Activated gamma-delta T cell (primary cell): ENCODE data around the gene DNAH14.
"Not testable (repeated sequence)": the region's sequence is repeated elsewhere in the genome, so short reads cannot be mapped to it uniquely, and the experiment has no call there.

Experiments used
- DNase-seq: peaks from one replicate; lab custom pipeline; 2025; lab: John Stamatoyannopoulos, UW

DNAH14 gene

DNA sequence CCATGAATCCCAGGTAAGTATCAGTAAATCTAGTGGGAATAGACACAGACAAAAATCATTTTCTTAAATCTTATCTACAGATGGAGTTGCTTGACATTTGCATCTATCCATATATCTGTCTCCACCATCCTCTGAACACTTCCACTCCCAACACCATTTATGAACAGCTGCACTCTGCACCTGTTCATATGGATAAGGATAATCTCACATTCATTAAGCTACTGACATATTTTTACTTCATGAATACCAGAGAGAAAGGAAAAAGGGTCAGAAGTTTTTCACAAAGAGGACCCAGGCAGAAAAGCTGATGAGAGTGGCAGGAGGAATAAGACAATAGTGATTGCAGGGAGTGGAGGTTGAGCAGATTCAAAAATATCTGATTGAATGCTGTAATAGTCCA is 222.6 kb downstream of the DNAH14 start:
- DNase-seq: no peak

DNA sequence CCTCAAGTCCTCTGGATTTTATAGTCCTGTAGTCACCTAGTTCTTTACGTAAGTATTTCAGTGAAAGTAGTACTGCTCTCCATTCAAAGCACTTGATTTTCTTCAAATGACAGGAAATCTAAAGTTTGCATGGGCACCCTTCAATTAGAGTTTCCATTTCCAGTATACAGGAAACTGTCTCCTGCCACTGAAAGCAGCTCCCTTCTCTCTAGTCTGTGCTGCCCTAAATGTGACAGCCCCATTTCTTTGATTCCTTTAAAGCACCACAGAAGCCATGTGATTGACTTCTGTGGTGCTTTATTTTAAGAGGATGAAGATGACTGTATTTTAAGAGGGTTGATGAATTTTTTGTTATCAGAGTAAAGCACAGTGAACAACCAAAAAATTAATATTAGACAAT is 226.1 kb downstream of the DNAH14 start:
- DNase-seq: no peak

DNA sequence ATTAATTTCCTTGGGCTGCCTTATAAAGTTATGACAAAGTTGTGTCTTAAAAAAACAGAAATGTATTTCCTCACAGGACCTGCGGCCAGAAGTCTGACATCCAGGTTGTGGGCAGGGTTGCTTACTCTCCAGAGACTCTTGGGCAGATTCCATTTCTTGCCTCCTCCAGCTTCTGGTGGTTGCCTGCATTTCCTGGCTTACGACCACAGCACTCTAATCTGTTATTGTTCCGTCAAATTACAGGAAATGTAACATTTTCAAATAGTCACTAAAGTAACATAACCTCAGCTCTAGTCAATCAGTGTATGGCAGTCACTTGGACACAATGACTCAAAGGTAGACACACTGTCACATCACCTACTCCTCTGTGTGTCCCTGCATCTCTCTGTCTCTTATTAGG is 226.8 kb downstream of the DNAH14 start:
- no peak for DNase-seq

DNA sequence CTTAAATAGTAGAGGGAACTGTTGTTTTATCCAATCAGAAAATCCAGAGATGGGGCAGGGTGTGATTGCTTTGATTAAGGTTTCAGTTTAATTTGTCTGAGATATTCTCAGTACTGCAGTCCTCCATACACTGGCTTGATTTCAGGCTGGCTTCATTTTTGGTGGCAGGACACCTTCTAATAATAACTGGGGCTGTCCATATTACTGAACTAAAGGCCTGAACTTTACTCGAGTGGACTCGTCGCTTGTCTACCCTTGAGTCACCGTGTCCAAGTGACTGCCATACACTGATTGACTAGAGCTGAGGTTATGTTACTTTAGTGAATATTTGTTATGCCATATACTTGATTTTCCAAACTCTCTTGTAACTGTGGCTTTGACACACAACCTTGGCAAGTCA is 228.8 kb downstream of the DNAH14 start:
- no peak for DNase-seq

DNA sequence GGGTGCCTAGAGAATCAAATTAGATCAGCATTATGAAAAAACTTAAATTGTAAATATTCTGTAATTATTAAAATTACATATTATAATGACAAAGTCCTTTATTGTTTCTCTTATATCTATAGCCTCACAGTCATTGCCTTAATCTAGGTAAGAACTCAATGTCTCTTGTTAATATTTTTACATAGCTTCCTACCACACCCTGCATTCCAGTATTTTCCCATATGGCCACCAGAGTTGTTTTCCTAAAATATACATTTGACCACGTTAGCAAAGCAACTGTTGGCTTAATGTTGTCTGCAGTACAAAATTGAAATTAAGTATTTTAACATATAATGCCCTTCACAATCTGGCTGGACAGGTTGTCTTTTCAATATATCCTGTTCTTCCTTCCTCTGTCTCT is 230.3 kb downstream of the DNAH14 start:
- DNase-seq: no peak

DNA sequence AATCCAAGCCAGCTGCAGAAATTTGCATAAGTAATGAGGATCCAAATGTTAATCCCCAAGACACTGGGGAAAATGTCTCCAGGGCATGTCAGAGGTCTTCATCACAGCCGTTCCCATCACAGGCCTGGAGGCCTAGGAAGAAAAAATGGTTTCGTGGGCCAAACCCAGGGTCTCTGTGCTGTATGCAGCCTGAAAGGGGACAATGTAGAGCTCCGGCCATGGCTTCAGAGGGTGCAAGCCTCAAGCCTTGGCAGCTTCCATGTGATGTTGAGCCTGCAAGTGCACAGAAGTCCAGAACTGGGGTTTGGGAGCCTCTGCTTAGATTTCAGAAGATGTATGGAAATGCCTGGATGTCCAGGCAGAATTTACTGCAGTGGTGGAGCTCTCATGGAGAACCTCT is 247.9 kb downstream of the DNAH14 start:
- DNase-seq: not testable (repeated sequence)

DNA sequence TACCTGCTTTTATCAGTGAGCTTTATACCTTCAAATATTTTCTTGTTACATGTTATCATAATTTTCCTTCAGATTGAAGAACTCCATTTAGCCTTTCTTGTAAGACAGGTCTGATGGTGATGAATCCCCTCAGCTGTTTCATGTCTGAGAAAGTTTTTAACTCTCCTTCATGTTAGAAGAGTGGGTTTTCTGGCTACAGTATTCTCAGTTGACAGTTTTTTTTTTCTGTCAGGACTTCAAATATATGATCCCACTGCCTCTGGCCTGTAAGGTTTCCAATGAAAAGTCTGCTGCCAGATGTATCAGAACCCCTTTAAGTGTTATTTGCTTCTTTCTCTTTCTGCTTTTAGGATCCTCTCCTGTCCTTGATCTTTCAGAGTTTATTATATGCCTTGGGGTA is 250.2 kb downstream of the DNAH14 start:
- DNase-seq: no peak

DNA sequence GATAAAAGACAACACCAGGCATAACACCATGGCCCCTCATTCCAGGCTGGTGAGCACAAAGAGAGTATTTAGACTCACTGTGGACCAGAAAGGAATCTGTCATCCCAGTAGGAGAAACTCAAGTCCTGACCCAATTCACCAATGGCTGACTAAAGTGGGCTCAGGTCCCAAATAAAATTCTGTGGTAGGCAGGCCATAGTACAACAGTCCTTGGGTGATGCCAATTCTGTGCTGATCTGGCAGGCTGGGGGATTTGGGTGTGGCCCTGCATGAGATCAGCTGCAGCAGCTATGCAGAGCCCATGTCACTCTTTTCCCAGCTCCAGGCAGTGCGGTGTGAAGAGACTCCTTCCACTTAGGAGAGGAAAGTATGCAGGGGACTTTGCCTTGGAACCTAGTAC is 253.2 kb downstream of the DNAH14 start:
- DNase-seq: no peak

DNA sequence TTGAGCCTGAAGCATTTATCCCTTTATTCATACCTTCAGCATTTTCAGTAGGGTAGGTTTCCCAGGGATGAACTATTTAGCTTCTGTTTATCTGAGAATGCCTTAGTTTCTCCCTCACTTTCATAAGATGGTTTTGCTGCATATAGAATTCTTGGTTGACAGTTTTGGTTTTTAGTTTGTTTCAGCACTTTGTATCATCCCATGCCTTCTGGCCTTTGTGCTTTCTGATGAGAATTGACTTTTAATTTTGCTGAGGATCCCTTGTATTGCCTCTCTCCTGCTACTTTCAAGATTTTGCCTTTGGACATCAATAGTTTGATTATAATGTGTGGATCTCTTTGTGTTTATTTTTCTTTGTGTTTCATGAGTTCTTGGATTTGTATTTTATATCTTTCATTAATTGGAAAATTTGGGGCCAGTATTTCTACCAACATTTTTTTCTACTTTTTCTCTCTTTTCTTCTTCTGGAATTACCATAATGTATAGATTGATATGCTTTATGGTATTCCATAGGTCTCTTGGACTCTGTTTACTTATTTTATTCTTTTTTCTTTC is 261.8 kb downstream of the DNAH14 start:
- DNase-seq: no peak

DNA sequence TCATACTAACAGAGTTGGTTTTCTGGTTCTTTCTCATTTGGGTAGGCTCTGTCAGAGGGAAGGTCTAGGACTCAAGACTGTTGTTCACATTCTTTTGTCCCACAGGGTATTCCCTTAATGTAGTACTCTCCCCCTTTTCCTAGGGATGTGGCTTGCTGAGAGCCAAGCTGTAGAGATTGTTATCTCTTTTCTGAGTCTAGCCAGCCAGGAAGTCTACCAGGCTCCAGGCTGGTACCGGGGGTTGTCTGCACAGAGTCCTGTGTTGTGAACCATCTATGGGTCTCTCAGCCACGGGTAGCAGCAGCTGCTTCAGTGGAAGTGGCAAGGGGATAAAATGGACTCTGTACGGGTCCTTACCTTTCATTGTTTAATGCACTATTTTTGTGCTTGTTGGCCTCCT is 272.0 kb downstream of the DNAH14 start:
- DNase-seq: no peak

DNA sequence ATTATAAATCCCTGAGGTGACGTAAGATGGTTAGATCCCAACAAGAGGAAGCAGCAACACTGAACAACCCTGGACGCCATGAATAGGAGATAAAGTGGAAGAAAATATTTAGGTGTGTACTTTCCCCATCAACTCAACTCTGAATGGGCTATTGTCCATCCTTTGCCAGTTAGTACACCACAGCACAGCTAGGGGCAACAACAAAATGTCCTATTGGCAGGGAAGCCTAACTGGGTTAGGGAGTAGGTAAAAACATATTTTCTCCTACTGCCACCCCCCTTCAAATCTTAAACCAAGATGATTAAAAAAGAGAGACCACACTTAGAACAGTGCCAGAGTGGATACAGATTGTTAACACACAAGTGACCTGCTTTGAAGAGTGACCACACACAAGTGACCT is 278.3 kb downstream of the DNAH14 start:
- no peak for DNase-seq

DNA sequence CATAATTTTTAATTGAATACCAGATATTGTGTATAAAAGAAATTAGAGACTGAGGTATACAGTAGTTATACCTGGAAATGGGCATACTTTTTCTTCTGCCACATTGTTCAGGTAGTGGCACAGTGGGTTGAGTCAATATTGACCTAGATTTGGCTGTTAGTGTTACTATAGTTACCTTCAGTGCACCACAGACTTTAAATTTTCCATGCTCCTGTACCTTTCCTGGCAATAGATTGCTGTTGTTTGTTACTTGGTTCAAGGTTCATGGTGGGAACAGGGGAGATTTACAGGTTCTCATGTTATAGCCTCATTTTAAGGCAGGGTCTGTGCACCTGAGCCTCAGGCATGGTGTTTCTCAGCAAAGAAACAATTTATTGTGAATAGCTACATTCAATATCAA is 279.7 kb downstream of the DNAH14 start:
- DNase-seq: no peak

DNA sequence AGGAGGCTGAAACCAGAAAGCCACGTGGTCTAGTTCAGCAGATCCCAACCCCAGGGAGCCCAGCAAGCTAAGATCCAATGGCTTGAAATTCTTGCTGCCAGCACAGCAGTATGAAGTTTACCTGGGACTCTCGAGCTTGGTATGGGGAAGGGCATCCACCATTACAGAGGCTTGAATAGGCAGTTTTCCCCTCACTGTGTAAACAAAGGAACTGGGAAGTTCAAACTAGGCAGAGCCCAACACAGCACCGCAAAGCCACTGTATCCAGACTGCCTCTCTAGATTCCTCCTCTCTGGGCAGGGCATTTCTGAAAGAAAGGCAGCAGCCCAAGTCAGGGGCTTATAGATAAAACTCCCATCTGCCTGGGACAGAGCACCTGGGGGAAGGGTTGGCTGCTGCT is 280.7 kb downstream of the DNAH14 start:
- DNase-seq: not testable (repeated sequence)

DNA sequence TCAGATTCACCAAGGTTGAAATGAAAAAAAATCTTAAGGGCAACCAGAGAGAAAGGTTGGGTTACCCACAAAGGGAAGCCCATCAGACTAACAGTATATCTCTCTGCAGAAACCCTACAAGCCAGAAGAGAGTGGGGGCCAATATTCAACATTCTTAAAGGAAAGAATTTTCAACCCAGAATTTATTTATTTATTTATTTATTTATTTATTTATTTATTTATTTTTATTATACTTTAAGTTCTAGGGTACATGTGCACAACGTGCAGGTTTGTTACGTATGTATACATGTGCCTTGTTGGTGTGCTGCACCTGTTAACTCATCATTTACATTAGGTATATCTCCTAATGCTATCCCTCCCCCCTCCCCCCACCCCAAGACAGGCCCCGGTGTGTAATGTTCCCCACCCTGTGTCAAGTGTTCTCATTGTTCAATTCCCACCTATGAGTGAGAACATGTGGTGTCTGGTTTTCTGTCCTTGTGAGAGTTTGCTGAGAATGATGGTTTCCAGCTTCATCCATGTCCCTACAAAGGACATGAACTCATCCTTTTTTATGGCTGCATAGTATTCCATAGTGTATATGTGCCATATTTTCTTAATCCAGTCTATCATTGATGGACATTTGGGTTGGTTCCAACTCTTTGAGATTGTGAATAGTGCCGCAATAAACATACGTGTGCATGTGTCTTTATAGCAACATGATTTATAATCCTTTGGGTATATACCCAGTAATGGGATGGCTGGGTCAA is 282.4 kb downstream of the DNAH14 start:
- not testable (repeated sequence) for DNase-seq

DNA sequence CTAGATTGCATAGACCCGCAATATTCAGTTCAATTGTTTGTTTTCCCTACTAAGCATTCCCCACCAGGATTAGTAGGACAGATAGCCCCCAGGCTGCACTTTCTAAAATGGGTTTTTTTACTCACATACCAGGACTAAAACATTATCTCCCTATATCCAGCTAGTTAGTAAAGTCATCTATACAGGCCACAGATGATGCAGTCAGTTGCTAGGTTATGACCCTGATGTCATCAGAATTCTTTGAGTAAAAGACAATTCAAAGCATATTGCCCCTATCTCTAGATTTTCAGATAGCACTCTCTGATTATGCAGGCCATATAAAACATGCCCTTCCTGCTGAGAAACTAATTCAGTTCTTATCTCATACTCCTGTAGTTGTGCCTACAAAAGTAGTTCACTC is 294.8 kb downstream of the DNAH14 start:
- no peak for DNase-seq

DNA sequence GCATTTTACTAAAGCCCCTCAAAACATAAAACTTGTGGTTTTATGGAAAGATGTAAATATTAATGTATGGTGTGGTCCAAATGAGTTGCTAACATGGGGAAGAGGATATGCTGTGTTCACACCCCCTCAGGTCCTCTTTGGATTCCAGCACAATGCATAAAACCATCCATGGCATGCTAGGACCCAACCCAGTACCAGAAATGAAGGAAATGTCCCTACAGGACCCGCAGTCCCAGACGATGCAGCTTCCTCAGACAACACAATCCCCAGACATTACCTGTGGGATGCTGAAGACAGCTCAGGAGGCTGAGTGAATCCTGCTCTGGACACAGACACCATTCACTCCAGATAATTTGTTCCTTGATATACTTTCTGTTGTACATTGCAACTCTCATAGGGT is 296.2 kb downstream of the DNAH14 start:
- no peak for DNase-seq

DNA sequence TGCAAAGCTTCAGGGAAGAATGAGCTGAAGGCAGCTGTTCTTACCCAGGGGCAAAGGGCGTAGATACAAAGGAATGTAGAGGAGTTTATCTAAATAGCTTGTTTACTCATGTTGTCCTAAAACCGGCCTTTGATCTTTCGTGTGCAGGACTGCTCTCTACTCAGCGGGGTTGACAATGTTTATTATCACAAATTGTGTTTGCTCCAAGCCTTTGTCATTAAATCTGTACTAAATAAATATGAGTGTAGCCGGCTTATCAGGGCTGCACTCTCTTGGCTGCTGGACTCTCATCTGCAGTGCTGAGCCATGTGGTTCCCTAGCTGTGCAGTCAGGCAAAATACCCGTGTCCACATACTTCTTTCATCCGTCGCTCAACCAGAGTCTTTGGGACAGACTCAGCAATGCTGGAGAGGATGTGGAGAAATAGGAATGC is 299.4 kb downstream of the DNAH14 start:
- DNase-seq: no peak

DNA sequence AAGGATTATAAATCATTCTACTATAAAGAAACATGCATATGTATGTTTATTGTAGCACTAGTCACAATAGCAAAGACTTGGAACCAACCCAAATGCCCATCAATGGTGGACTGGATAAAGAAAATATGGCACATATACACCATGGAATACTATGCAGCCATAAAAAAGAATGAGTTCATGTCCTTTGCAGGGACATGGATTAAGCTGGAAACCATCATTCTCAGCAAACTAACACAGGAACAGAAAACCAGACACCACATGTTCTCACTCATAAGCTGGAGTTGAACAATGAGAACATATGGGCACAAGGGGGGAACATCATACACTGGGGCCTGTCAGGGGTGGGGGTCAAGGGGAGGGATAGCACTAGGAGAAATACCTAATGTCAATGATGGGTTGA is 300.0 kb downstream of the DNAH14 start:
- DNase-seq: not testable (repeated sequence)

DNA sequence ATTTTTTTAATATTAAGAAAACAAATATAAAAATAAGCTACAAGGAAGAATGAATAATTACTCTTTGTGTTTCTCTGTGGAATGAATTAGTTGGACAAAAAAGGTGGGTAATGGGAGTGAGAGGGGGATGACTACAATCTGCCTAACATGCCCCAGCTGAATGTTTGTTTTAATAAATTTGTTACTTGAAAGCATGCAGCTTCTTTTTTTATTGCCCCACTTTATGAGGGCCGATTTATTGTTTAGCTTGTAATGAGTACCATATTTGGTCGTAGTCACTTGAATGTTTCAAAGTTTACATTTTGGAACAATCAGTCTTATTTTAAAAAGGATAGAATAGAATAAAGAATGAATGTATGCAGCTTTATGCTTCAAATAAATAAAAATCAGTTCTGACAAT is 301.0 kb downstream of the DNAH14 start:
- DNase-seq: no peak

DNA sequence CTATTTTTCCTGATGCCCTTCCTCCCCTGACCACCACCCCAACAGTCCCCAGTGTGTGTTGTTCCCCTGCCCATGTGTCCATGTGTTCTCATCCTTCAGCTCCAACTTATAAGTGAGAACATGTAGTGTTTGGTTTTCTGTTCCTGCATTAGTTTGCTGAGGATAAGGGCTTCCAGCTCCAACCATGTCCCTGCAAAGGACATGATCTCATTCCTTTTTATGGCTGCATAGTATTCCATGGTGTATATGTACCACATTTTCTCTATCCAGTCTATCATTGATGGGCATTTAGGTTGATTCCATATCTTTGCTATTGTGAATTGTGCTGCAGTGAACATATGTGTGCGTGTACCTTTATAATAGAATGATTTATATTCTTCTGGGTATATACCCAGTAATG is 303.5 kb downstream of the DNAH14 start:
- not testable (repeated sequence) for DNase-seq

DNA sequence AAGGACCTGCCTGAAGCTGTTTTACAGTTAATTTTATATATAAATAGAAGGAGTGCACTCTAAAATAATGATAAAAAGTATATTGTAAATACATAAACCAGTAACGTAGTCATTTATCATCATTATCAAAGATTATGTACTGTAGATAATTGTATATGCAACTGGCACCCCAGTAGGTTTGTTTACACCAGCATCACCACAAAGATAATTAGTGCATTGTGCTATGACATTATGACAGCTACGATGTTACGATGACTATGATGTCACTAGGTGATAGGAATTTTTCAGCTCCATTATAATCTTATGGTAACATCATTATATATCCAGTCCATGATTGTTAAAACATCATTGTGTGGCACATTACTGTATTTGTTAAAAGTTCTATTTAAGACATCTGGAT is 313.1 kb downstream of the DNAH14 start:
- no peak for DNase-seq

DNA sequence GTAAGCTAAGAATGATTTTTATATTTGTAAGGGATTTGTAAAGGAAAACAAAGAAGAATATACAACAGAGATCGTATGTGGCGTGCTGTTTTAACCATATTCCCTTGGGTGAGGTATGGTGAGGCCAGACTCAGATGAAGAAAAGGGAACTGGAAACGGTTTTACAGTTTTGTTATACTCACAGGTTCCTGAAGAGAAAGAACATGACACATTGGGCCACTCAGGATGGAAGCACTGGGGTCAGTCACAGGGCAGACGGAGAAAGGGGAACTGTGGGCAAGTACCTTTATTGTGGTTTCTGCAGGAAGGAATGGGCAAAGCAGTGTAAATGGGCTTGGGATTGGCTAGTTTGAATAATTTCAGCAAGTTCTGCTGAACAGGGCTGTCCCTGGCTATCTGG is 321.0 kb downstream of the DNAH14 start:
- DNase-seq: no peak

DNA sequence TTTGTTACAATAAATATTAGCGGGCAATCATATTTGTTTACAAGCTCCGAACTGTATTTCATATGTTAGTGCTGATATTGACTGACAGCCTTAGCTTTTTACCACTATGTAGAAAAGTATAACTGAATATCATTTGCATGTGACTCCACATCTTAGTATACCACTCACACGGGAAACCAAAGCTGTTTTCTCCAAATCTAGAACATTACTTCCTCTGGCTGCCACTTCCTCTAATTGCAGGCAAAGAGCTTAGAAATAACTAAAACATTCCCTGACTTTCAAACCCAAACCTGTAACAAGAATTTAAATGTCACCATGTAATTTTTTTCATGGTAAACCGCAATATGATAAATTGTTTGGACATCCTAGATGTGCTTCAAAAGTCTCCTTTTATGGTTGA is 323.7 kb downstream of the DNAH14 start:
- no peak for DNase-seq

DNA sequence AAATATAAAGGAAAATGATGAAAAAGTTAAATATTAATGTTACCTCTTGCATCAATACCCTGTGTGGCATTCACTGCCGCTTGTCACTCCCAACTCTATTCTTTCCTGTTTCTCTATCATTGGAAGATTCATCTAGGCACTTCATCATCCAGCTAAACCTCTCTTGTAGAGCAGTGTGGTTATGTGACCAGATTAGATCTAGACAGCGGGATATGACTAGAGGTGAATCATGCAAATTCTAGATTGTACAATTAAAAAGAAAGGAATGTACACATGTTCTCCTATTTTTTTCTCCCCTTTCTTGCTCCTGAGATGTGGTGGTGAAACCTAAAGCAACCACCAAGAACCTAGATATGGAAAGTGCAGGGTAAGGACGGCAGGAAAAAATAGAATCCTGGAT is 324.3 kb downstream of the DNAH14 start:
- no peak for DNase-seq
